ENCODE results near the gene ASXL1.

Gene ASXL1

GRCh38 chr20:32315891-32316290 is 42.2 kb upstream of the ASXL1 start:
- no peak overlapping the region for H2AK5ac ChIP-seq (ENCODE audit: low read length)
- no peak overlapping the region for H4K8ac ChIP-seq (ENCODE audit: low read depth, low read length)
- WGBS (ENCODE audit: extremely low coverage, insufficient coverage, insufficient read length): no CpG with 5 or more reads among the region's 2 CpGs
- no peaks in the 10 kb centered on the region for H3K9me3 ChIP-seq (ENCODE audit: insufficient read depth, low read depth, low read length)
- no peaks in the 10 kb centered on the region for H3K79me2 ChIP-seq (ENCODE audit: control insufficient read depth, insufficient read depth, low read length, poor library complexity)
- no peak overlapping the region for H4K12ac ChIP-seq (ENCODE audit: low read depth, low read length)
- no peak overlapping the region for H2AFZ ChIP-seq (ENCODE audit: insufficient read depth, low read length, poor library complexity)
- no peak overlapping the region for H4K91ac ChIP-seq (ENCODE audit: low read depth, low read length)
- H3K4me1 ChIP-seq (ENCODE audit: control insufficient read depth in 1 of 2, insufficient read depth in 2 of 2, low read length in 2 of 2): no peaks in the 10 kb centered on the region
- H3K4me2 ChIP-seq (ENCODE audit: low read length): no peak overlapping the region
- H3K4ac ChIP-seq (ENCODE audit: low read depth, low read length): no peak overlapping the region
- H3K14ac ChIP-seq (ENCODE audit: low read length): no peak overlapping the region
- peaks cover 6 to 17% of the 10 kb centered on the region in 2 experiments for H3K36me3 ChIP-seq (ENCODE audit: control insufficient read depth in 1 of 2, insufficient read depth in 2 of 2, low read length in 2 of 2)
- H3K79me1 ChIP-seq (ENCODE audit: low read length): no peaks in the 10 kb centered on the region
- no peak for DNase-seq
- H2BK5ac ChIP-seq (ENCODE audit: low read depth, low read length, poor library complexity): no peak overlapping the region
- H3K4me3 ChIP-seq (ENCODE audit: low read depth, low read length): no peak overlapping the region
- no peak overlapping the region for H2BK120ac ChIP-seq (ENCODE audit: insufficient read depth, low read length, poor library complexity)
- no peak overlapping the region for H3K23ac ChIP-seq (ENCODE audit: low read length)
- H3K9ac ChIP-seq (ENCODE audit: low read length): no peak overlapping the region
- no peak overlapping the region for H2BK12ac ChIP-seq (ENCODE audit: low read length)
- H3K27me3 ChIP-seq (ENCODE audit: insufficient read depth, low read length): no peaks in the 10 kb centered on the region
- H3K18ac ChIP-seq (ENCODE audit: low read length): no peak overlapping the region
- H3K27ac ChIP-seq (ENCODE audit: low read depth, low read length): no peak overlapping the region

GRCh38 chr20:32316667-32317066 is 41.5 kb upstream of the ASXL1 start:
- no peak overlapping the region for H3K4ac ChIP-seq (ENCODE audit: low read depth, low read length)
- H3K23ac ChIP-seq (ENCODE audit: low read length): no peak overlapping the region
- H3K9me3 ChIP-seq (ENCODE audit: insufficient read depth, low read depth, low read length): no peaks in the 10 kb centered on the region
- no peak overlapping the region for H4K91ac ChIP-seq (ENCODE audit: low read depth, low read length)
- H3K4me2 ChIP-seq (ENCODE audit: low read length): no peak overlapping the region
- H3K27ac ChIP-seq (ENCODE audit: low read depth, low read length): no peak overlapping the region
- no peak overlapping the region for H4K8ac ChIP-seq (ENCODE audit: low read depth, low read length)
- H2AFZ ChIP-seq (ENCODE audit: insufficient read depth, low read length, poor library complexity): no peak overlapping the region
- DNase-seq: no peak
- H3K14ac ChIP-seq (ENCODE audit: low read length): no peak overlapping the region
- no peak overlapping the region for H2BK5ac ChIP-seq (ENCODE audit: low read depth, low read length, poor library complexity)
- H3K79me1 ChIP-seq (ENCODE audit: low read length): no peaks in the 10 kb centered on the region
- no peak overlapping the region for H4K12ac ChIP-seq (ENCODE audit: low read depth, low read length)
- no CpG with 5 or more reads among the region's 7 CpGs for WGBS (ENCODE audit: extremely low coverage, insufficient coverage, insufficient read length)
- no peak overlapping the region for H2AK5ac ChIP-seq (ENCODE audit: low read length)
- H2BK120ac ChIP-seq (ENCODE audit: insufficient read depth, low read length, poor library complexity): no peak overlapping the region
- H2BK12ac ChIP-seq (ENCODE audit: low read length): no peak overlapping the region
- H3K79me2 ChIP-seq (ENCODE audit: control insufficient read depth, insufficient read depth, low read length, poor library complexity): no peaks in the 10 kb centered on the region
- H3K4me1 ChIP-seq (ENCODE audit: control insufficient read depth in 1 of 2, insufficient read depth in 2 of 2, low read length in 2 of 2): no peaks in the 10 kb centered on the region
- no peak overlapping the region for H3K4me3 ChIP-seq (ENCODE audit: low read depth, low read length)
- no peaks in the 10 kb centered on the region for H3K27me3 ChIP-seq (ENCODE audit: insufficient read depth, low read length)
- no peak overlapping the region for H3K18ac ChIP-seq (ENCODE audit: low read length)
- no peak overlapping the region for H3K9ac ChIP-seq (ENCODE audit: low read length)
- peaks cover 4 to 15% of the 10 kb centered on the region in 2 experiments for H3K36me3 ChIP-seq (ENCODE audit: control insufficient read depth in 1 of 2, insufficient read depth in 2 of 2, low read length in 2 of 2)

GRCh38 chr20:32319100-32319499 is 39.0 kb upstream of the ASXL1 start:
- H2BK12ac ChIP-seq (ENCODE audit: low read length): no peak overlapping the region
- no peaks in the 10 kb centered on the region for H3K79me1 ChIP-seq (ENCODE audit: low read length)
- no peak overlapping the region for H4K91ac ChIP-seq (ENCODE audit: low read depth, low read length)
- no peak overlapping the region for H4K12ac ChIP-seq (ENCODE audit: low read depth, low read length)
- no peak overlapping the region for H3K18ac ChIP-seq (ENCODE audit: low read length)
- no peak overlapping the region for H3K4ac ChIP-seq (ENCODE audit: low read depth, low read length)
- no peak overlapping the region for H3K4me3 ChIP-seq (ENCODE audit: low read depth, low read length)
- H2AFZ ChIP-seq (ENCODE audit: insufficient read depth, low read length, poor library complexity): no peak overlapping the region
- no peak overlapping the region for H3K23ac ChIP-seq (ENCODE audit: low read length)
- H2AK5ac ChIP-seq (ENCODE audit: low read length): no peak overlapping the region
- no peak overlapping the region for H2BK5ac ChIP-seq (ENCODE audit: low read depth, low read length, poor library complexity)
- H3K9ac ChIP-seq (ENCODE audit: low read length): no peak overlapping the region
- no peaks in the 10 kb centered on the region for H3K27me3 ChIP-seq (ENCODE audit: insufficient read depth, low read length)
- H3K36me3 ChIP-seq (ENCODE audit: control insufficient read depth in 1 of 2, insufficient read depth in 2 of 2, low read length in 2 of 2): peaks cover 4 to 12% of the 10 kb centered on the region in 2 experiments
- H3K14ac ChIP-seq (ENCODE audit: low read length): no peak overlapping the region
- H2BK120ac ChIP-seq (ENCODE audit: insufficient read depth, low read length, poor library complexity): no peak overlapping the region
- DNase-seq: no peak
- H3K4me1 ChIP-seq (ENCODE audit: control insufficient read depth in 1 of 2, insufficient read depth in 2 of 2, low read length in 2 of 2): no peaks in the 10 kb centered on the region
- no peaks in the 10 kb centered on the region for H3K9me3 ChIP-seq (ENCODE audit: insufficient read depth, low read depth, low read length)
- no peak overlapping the region for H4K8ac ChIP-seq (ENCODE audit: low read depth, low read length)
- H3K79me2 ChIP-seq (ENCODE audit: control insufficient read depth, insufficient read depth, low read length, poor library complexity): no peaks in the 10 kb centered on the region
- no peak overlapping the region for H3K4me2 ChIP-seq (ENCODE audit: low read length)
- WGBS (ENCODE audit: extremely low coverage, insufficient coverage, insufficient read length): no CpG with 5 or more reads among the region's 6 CpGs
- H3K27ac ChIP-seq (ENCODE audit: low read depth, low read length): no peak overlapping the region

GRCh38 chr20:32320305-32320704 is 37.8 kb upstream of the ASXL1 start:
- DNase-seq: no peak
- Histone ChIP-seq H2AFZ (ENCODE audit: insufficient read depth, low read length, poor library complexity) (no peak overlapping the region), H2BK12ac (ENCODE audit: low read length) (no peak overlapping the region), H3K14ac (ENCODE audit: low read length) (no peak overlapping the region), H4K12ac (ENCODE audit: low read depth, low read length) (no peak overlapping the region), H3K23ac (ENCODE audit: low read length) (no peak overlapping the region), H3K9ac (ENCODE audit: low read length) (no peak overlapping the region), H3K36me3 (ENCODE audit: control insufficient read depth in 1 of 2, insufficient read depth in 2 of 2, low read length in 2 of 2) (peaks cover 5 to 12% of the 10 kb centered on the region in 2 experiments), H3K4me2 (ENCODE audit: low read length) (no peak overlapping the region), H3K4me1 (ENCODE audit: control insufficient read depth in 1 of 2, insufficient read depth in 2 of 2, low read length in 2 of 2) (no peaks in the 10 kb centered on the region), H2BK5ac (ENCODE audit: low read depth, low read length, poor library complexity) (no peak overlapping the region), H2AK5ac (ENCODE audit: low read length) (no peak overlapping the region), H3K18ac (ENCODE audit: low read length) (no peak overlapping the region), H3K4me3 (ENCODE audit: low read depth, low read length) (no peak overlapping the region), H3K27me3 (ENCODE audit: insufficient read depth, low read length) (no peaks in the 10 kb centered on the region), H3K9me3 (ENCODE audit: insufficient read depth, low read depth, low read length) (no peaks in the 10 kb centered on the region), H3K4ac (ENCODE audit: low read depth, low read length) (no peak overlapping the region), H4K91ac (ENCODE audit: low read depth, low read length) (no peak overlapping the region), H2BK120ac (ENCODE audit: insufficient read depth, low read length, poor library complexity) (no peak overlapping the region), H3K79me1 (ENCODE audit: low read length) (no peaks in the 10 kb centered on the region), H3K79me2 (ENCODE audit: control insufficient read depth, insufficient read depth, low read length, poor library complexity) (no peaks in the 10 kb centered on the region), H3K27ac (ENCODE audit: low read depth, low read length) (no peak overlapping the region), H4K8ac (ENCODE audit: low read depth, low read length) (no peak overlapping the region)
- no CpG with 5 or more reads among the region's 1 CpG for WGBS (ENCODE audit: extremely low coverage, insufficient coverage, insufficient read length)

Data from trophoblast cell (in vitro differentiated cells and primary cell).